ENCODE results near the gene PPP6R2.

DNA sequence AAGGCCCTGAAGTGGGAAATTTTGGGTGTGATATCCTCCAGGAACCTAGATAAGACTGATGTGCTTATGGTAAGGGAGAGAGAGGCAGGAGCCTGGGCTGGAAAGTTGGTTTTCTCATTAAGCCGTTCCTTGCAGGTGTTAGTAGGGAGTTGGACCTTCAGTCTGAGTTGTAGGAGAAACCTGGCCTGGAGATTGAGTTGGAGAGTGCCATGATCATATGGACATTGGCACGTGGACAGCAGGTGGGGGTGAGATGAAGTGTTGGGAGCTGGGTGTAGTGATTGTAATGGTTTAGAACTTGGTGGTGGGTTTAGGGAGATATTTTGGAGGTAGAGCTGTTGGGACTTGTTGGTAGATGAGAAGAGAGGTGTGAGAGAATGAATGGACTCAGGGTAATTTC, 4.9 kb downstream of the PPP6R2 start:
- TF ChIP-seq, protein P1, sequence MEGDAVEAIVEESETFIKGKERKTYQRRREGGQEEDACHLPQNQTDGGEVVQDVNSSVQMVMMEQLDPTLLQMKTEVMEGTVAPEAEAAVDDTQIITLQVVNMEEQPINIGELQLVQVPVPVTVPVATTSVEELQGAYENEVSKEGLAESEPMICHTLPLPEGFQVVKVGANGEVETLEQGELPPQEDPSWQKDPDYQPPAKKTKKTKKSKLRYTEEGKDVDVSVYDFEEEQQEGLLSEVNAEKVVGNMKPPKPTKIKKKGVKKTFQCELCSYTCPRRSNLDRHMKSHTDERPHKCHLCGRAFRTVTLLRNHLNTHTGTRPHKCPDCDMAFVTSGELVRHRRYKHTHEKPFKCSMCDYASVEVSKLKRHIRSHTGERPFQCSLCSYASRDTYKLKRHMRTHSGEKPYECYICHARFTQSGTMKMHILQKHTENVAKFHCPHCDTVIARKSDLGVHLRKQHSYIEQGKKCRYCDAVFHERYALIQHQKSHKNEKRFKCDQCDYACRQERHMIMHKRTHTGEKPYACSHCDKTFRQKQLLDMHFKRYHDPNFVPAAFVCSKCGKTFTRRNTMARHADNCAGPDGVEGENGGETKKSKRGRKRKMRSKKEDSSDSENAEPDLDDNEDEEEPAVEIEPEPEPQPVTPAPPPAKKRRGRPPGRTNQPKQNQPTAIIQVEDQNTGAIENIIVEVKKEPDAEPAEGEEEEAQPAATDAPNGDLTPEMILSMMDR (IDR thresholded peaks at IDR 0.05), result no peak
- no peak for TF ChIP-seq HDAC2 (IDR thresholded peaks at IDR 0.05)
- no peak for TF ChIP-seq RARB (CRISPR knock-in tag; IDR thresholded peaks at IDR 0.05)
- TF ChIP-seq POLR2A (IDR thresholded peaks at IDR 0.05; ENCODE audit: low read length), result no peak
- TF ChIP-seq, protein P2, sequence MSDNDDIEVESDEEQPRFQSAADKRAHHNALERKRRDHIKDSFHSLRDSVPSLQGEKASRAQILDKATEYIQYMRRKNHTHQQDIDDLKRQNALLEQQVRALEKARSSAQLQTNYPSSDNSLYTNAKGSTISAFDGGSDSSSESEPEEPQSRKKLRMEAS (IDR thresholded peaks at IDR 0.05), result no peak
- no peak for TF ChIP-seq SREBF2 (IDR thresholded peaks at IDR 0.05)

Measured in A549 (cell line).